ENCODE data around the gene PHLPP2.

The PHLPP2 gene, protein sequence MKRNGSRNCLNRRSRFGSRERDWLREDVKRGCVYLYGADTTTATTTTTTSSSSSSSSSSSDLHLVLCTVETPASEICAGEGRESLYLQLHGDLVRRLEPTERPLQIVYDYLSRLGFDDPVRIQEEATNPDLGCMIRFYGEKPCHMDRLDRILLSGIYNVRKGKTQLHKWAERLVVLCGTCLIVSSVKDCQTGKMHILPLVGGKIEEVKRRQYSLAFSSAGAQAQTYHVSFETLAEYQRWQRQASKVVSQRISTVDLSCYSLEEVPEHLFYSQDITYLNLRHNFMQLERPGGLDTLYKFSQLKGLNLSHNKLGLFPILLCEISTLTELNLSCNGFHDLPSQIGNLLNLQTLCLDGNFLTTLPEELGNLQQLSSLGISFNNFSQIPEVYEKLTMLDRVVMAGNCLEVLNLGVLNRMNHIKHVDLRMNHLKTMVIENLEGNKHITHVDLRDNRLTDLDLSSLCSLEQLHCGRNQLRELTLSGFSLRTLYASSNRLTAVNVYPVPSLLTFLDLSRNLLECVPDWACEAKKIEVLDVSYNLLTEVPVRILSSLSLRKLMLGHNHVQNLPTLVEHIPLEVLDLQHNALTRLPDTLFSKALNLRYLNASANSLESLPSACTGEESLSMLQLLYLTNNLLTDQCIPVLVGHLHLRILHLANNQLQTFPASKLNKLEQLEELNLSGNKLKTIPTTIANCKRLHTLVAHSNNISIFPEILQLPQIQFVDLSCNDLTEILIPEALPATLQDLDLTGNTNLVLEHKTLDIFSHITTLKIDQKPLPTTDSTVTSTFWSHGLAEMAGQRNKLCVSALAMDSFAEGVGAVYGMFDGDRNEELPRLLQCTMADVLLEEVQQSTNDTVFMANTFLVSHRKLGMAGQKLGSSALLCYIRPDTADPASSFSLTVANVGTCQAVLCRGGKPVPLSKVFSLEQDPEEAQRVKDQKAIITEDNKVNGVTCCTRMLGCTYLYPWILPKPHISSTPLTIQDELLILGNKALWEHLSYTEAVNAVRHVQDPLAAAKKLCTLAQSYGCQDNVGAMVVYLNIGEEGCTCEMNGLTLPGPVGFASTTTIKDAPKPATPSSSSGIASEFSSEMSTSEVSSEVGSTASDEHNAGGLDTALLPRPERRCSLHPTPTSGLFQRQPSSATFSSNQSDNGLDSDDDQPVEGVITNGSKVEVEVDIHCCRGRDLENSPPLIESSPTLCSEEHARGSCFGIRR (N-terminal part only)

DNA sequence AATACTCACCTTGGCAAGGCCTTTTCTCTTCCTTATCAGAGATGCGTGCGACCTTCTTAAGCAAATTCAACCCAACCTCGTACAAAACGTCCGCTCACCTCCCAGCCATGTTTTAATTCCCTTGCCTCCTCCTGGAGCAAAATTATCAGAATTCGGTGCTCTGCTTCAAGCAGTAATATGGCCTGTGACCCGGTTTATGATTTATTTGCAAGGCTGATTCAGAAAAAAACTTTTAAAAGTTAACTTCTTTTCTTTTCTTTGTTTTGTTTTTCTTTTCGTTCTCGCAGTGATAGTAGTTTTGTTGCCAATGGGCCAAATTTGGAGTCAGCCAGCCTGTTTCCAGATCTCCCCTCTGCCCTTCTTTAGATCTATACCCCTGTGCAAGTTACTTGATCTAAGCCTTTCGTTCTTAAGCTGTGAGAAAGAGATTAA lies at the start of gene PHLPP2:
TSS of gene PHLPP2 (minus strand) at position 382 of the 432 bp plus-strand sequence. CDS start 9,906 bp downstream, outside the sequence.
- no peak for DNase-seq

DNA sequence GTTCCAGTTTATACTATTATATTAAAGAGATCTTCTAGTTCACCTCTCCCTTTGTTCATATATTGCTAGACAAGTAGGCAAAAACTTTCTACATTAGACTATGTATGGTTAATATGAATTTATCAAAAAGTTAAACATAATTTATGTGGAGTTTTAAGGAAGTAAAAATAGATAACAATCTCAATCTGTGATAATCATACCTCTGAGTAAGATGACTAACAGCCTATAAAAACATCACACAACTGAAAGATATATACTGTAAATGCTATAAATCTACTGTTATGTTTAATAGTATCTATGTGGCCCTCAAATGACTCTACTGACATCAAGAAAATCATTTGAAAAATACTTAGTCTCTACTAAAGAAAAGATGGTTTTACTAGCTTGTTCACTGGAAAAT lies 47.1 kb upstream of the PHLPP2 start:
- DNase-seq = no peak

DNA sequence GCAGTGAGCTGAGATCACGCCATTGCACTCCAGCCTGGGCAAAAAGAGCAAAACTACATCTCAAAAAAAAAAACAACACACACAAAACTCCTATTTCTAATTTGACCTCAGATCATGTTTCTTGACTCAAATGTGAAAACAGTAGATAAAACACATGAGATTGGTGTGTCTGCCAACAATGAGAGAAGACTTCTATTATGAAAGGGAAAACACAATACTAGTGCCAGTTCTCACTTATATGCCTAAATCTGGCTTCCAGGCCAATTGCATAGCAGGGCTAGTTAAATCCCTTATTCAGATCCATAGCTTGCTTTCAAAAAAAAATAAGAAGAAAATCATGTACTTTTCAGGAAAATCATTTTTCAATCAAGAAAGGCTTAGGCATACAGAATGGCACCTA lies 44.7 kb upstream of the PHLPP2 start:
- no peak for DNase-seq

DNA sequence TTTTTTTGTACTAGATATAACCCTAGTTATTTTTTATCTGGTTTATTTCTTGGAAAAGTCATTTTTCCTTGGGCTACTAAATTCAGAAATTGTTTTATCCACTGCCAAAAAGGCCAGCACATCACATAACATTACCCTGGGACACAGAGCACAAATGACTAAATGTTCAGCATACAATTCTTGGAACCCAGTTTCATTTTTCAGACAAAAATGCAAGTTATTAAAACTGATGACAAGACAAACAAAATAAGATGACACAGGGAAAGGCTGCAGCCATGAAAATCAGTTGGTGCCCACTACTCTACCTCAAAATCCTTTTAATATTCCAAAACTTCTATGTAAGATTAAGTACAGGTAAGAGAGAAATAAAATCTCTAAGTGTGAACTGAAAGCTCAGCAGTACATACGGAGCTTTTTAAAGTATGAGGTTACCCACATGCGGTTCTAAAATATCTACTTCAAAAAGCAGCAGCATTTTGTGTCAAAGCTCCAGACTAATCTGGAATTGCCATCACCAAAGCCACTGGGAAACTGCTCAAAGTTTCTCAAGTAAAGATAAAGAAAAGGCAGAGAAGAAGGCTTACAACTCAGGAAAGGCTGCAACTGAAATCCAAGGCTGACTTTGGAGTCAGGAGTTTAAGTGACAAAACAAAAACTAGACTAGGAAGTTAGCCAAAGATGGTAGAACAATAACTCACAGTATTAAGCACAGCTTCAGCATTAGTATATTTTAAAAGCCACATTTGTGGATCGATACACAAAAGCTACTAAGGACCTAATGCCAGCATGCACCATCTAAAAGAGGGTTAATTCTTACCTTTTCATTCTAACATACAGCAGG lies 42.8 kb upstream of the PHLPP2 start:
- DNase-seq = no peak

DNA sequence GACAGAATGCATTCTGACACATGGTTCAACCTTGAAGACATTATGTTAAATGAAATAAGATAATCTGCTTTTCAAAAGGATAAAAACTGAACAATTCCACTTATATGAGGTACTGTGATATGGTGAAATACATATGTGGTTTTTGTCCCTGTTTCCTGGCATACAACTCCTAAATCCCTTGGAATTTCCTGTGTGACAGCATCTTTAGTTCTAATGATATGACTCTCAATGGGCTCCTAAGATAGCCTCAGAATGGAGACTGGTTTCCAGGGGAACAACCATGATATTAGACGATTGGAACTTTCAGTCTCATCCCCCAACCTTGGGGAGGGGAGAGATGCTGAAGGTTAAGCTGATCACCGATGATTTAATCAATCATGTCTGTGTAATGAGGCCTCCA lies 37.7 kb upstream of the PHLPP2 start:
- DNase-seq = no peak

DNA sequence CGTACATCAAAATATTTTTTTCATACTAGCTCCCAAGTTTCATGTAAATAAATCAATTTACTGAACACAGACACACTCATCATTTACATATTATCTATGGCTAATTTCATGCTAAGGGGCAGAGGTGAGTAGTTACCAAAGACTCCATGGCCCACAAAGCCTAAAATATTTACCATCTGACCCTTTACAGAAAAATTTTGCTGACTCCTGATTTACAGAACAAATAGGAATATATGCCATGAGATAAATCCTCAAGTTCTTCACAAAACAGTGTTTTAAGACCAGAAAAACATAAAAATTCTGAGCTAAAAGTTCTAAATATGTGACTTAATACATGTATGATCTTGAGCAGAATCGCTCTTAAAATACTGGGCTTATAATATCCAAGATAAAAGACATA lies 36.6 kb upstream of the PHLPP2 start:
- no peak for DNase-seq

DNA sequence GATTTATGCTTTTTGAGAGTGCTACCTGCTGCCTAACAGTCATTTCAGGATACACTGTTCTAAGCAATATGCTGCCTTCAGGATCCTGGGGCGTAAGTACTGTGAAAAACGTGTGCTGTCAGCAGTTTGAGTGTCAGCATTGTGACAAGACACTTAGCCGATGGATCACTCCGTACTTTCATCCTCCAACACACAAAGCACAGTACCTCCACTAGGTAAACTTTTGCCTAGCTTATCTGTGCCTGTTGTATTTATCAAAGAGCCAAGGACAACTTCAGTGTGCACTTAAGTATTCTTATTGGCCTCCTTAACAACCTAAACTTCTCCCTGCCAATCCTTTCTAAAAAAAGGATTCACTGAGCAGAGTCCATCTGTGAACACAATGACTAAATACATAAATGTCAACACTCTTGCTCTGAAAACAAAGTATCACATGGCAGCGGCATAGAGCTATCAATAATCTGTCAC lies 33.8 kb upstream of the PHLPP2 start:
- no peak for DNase-seq

DNA sequence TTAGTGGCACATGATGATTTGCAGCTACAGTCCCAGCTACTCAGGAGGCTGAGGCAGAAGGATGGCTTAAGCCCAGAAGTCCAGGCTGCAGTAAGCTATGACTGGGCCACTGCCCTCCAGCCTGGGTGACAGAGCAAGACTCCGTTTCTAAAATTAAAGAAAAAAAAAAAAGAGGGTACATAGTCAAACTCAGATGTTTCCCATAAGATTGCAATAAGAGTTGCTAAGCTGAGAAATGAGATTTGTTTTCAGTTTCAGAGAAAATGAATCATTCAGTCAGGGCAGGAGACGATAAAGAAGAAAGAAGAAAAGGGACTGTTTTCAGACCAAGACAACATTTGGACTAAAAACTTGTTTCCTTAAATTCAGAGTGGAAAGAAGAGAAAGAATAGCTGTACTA lies 30.2 kb upstream of the PHLPP2 start:
- DNase-seq = no peak

DNA sequence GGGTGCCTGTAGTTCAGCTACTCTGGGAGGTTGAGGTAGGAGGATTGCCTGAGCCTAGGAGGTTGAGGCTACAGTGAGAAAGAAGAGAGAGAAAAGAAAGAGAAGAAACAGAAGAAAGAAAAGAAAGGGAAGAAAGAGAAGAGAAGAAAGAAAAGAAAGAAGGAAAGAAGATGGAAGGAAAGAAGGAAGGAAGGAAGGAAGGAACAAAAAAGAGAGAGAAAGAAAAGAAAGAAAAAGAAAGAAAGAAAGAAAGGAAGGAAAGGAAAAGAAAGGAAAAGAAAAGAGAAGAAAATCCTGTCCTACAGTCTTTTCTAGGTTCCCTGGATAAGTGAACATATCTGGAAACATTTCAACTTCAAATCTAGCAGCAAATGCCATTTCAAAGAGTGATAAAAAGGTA lies 29.6 kb upstream of the PHLPP2 start:
- no peak for DNase-seq

DNA sequence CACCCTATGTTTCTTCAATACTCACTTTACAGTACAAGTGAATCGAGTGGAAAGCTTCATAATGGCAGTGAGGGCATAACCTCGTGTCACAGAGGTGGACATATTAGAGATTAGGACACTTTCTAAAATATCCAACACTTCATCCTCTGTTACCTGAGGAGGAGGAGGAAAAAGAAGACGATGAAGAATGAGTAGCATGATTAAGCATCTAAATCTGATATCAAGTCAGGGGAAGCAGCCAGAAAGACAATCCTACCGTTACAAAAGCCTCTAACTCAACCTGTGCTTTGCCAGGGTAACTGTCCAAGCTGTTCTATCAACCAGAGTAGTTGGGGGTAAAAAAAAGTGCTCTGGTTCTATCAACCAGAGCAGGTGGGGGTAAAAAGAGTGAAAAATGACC lies 23.7 kb upstream of the PHLPP2 start:
- DNase-seq = no peak

DNA sequence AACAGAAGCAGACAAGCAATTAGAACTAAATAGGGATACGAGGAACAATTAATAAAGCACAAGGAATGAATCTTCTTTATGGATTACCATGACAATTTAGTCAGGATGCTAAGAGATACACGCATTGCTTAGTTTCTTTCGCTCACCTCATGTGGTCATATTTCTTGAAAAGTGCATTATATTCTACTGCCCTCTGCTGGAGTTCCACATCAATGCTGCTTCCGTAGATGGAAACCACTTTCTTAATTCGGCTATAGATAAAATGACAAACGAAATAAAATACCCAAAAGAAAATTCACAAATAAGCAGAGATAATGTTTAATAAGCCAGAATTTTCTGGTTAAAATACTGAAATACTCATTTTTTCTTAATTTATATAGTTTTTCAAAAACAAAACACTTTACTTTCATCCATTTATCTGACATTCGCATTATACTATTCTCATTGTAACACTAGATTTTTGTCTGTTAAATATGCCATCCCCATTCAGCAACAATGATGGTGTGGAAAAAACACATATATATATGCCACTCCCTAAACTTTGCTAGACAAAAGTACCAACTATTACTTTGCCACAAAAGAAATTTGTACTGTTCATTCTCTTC lies 22.0 kb upstream of the PHLPP2 start:
- no peak for DNase-seq

DNA sequence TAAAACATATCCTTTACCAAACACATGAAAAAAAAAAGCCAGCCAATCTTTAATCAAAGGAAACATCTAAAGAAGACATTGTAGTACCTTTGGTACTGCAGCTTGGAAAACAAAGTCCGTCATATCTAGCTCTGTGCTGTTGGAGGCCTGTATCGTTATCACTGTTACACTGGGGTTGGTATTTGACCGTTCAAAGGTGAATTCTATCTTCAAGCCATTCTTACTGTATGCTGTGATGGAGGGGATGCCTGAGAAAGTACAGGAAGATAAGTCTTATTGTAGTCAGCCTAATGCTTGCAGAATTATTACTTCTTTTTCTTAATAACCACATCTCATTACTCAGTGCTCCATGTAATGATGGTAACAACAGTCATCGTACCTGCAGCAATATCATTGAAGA lies 14.4 kb upstream of the PHLPP2 start:
- no peak for DNase-seq

DNA sequence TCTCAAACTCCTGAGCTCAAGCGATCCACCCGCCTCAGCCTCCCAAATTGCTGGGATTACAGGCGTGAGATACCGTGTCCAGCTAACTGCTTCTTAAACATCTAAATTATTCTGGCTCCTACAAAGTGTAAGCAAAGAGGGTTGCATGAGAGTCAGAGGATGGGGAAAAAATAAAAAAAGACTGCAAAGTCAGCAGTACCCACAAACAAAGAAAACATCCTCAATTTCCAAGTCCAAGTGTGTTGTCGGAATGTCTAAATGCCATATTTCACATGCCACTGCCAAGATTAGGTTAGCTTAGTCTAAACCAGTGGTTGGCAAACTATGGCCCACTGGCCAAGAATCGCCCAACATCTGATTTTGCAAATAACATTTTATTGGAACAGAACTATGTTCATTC lies 13.0 kb upstream of the PHLPP2 start:
- DNase-seq = no peak

DNA sequence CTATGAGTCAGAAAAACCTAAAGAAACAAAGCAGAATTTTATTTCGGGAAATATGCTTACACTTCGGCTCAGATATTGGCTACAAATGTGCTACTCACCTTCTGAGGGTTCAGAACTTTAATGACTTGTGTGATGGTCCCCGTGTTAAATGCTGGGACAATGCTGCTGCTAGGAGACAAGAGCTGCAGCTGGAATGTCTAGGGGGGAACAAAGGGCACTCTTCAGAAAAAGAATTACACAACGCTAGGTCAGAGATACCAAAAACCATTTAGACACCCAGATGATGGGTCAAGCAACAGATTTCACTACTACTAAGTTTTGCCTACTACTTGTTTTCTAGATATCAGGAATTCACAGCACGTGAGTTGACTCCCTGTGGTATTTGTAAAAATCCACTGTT lies 10.0 kb upstream of the PHLPP2 start:
- DNase-seq = no peak

DNA sequence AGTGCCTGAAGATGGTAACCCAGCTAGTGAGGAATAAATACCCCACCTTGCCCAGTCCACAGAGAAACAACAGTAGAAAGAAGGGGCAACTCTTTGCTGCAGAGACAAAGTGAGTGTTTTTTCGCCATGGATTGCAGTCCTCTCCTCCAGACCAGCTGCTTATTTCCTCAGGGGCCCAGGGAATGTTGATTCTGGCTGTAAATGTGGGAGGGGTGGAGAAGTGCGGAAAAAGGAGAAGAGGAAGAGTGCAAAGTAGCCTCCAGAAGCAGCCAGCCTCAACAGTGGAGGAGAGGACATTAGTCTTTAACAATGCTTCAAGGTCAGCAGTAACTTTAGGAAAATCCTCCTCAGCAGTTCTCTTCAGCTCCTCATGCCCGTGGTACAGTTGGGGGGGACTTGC lies 8.1 kb upstream of the PHLPP2 start:
- no peak for DNase-seq

DNA sequence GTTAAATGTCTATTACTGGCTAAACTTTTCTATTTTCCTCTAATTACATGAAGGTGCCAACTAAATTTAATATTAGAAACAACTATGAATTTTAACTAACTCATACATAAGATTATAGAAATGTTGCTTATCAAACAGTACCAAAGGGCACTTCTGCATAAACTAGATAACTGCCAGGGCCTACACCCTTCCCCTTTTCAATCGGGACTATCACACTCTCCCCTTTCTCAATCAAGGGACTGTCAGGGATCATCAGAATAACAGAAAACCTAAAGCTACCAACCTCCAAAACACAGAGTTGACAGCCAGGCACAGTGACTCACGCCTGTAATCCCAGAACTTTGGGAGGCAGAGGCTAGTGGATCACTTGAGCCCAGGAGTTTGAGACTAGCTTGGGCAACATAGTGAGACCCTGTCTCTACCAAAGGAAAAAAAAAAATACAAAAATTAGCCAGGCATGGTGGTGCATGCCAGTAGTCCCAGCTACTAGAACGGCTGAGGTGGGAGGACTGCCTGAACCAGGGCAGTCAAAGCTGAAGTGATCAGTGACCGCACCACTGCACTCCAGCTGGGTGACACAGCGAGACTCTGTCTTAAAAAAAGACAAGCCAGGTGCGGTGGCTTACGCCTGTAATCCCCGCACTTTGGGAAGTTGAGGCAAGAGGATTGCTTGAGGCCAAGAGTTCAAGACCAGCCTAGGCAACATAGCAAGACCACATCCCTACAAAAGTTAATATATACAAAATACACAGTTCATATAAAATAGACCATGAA lies 3.2 kb upstream of the PHLPP2 start:
- no peak for DNase-seq

DNA sequence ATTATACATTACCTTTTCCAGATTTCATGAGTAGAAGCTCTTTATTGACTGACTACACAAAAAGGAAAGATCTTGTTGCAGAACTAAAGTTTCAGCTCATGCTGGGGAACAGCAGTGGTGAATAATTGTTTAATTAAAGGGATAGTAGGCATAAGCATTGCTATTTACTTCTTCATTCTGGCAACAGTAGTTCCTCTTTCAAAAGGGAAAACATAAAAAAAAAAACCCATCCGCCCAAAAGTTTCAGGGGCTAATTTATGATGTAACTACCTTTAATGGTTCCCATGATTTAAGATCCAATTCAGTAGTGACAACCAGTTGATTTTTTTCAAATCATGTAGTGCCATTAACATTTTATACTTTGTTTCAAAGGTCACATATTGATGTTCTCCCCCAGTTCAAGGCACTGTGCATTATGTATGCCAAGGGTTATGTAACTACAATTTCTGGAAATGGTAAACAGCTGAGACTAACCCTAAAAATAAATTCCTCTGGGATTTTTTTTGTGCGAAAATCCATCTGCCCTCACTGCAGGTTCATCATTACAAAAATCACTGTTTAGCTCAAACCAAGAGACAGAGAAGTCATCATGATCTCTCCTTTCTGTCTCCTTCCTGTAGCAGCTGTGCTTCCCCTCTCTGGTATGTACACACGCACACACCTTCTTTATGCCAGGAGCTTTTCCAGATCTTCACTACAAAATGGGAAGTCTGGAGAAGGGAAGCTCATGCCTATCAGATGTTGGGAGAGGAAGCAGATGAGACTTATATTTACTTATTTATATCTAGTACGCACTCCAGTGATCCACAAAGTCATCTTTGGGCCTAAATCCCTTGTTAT lies 2.2 kb upstream of the PHLPP2 start:
- DNase-seq = no peak

DNA sequence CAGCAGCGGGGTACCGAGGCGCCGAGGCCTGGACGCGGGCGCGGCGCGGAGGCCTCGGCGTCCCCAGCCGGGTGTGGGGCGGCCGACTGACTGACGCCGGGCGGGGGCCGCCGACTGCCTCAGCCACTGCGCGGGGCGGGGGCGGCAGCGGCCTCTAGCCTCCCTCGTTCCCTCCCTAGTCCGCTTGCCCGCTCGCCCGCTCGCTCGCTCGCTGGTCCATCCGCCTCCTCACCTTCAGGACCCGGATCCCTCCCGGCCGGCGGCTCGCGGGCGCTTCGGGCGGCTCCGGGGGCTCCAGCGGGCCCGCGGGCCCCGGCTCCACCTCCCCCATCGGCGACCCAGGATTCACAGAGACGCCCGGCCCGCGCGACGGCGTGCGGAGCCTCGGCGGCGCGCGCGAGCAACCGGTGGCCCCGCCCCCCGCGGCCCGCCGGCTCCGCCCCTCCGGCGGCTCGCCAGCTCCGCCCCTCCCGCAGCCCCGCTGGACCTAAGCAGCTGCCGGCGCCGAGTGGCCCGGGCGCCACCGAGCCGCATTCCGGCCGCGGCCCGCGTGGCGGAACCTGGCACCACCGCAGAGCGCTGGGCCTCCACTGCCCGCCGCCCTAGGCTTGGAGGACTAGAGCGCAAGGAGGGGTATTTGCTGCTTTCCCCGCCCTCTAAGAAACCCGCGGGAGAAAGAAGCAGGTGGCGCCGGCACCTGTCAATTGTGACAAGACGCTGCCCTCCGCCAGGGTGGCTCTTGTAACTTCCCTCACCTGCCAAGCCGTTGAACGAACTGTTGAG lies 773 bp downstream of the PHLPP2 start:
- DNase-seq = no peak
